KOPT-K1 (cell line): ENCODE measurements around the gene STRN4.

Experiments
- H3K27ac ChIP-seq: fragments of 200-600 bp; sonication (generic); 2 replicates; pipeline ENCODE4 v1.5.1; 2016; ENCODE audit warnings: antibody characterized with exemption, mild to moderate bottlenecking, low read depth, low read length; ENCODE audit not compliant: poor library complexity, severe bottlenecking
- H3K36me3 ChIP-seq: fragments of 200-600 bp; sonication (generic); 2 replicates; pipeline ENCODE4 v1.5.1; 2017; ENCODE audit warnings: antibody characterized with exemption, mild to moderate bottlenecking, low read length, moderate library complexity; ENCODE audit not compliant: insufficient read depth
- H3K9me3 ChIP-seq: fragments of 200-600 bp; sonication (generic); 2 replicates; pipeline ENCODE4 v1.5.1; 2017; ENCODE audit warnings: antibody characterized with exemption, low read length, mild to moderate bottlenecking; ENCODE audit not compliant: insufficient read depth, poor library complexity, severe bottlenecking

STRN4 gene

GRCh38 chr19:46746281-46747057, at the start of gene STRN4:
Gene STRN4 (minus strand): TSS chr19:46746450. CDS start chr19:46746430, 20 bp downstream.
- peaks cover 42% of the 10 kb centered on the region for H3K36me3 ChIP-seq
- H3K27ac ChIP-seq = peak within 1 kb of the TSS; percentile 89
- no peaks in the 10 kb centered on the region for H3K9me3 ChIP-seq

GRCh38 chr19:46791944-46792343, 45.7 kb upstream of the STRN4 start:
- Histone ChIP-seq H3K27ac (peak overlapping the region; percentile 64), H3K9me3 (no peaks in the 10 kb centered on the region), H3K36me3 (no peaks in the 10 kb centered on the region)

- Histone ChIP-seq H3K27ac (peak overlapping the region; percentile 93), H3K9me3 (no peaks in the 10 kb centered on the region), H3K36me3 (peaks cover 19% of the 10 kb centered on the region)
Observed at GRCh38 chr19:46789371-46789770, 43.1 kb upstream of the STRN4 start.

GRCh38 chr19:46788968-46789338, 42.7 kb upstream of the STRN4 start:
- Histone ChIP-seq H3K27ac (peak overlapping the region; percentile 93), H3K36me3 (peaks cover 23% of the 10 kb centered on the region), H3K9me3 (no peaks in the 10 kb centered on the region)

- Histone ChIP-seq H3K27ac (peak within 1 kb of the TSS; percentile 93), H3K9me3 (no peaks in the 10 kb centered on the region), H3K36me3 (peaks cover 28% of the 10 kb centered on the region)
Observed at GRCh38 chr19:46788262-46788967, 42.2 kb upstream of the STRN4 start, which contains the start of gene SLC1A5. Gene SLC1A5 (minus strand): TSS chr19:46788594. CDS start chr19:46787965, 629 bp downstream.

GRCh38 chr19:46787331-46788261, 41.3 kb upstream of the STRN4 start:
- no peaks in the 10 kb centered on the region for H3K9me3 ChIP-seq
- peaks cover 37% of the 10 kb centered on the region for H3K36me3 ChIP-seq

GRCh38 chr19:46787040-46787330, 40.7 kb upstream of the STRN4 start:
- peak overlapping the region; percentile 93 for H3K27ac ChIP-seq
- H3K36me3 ChIP-seq = peaks cover 43% of the 10 kb centered on the region

More at GRCh38 chr19:46787331-46788261, 41.3 kb upstream of the STRN4 start:
- peak overlapping the region; percentile 93 for H3K27ac ChIP-seq

GRCh38 chr19:46786236-46787039, 40.2 kb upstream of the STRN4 start:
- Histone ChIP-seq H3K27ac (peak overlapping the region; percentile 93), H3K9me3 (no peaks in the 10 kb centered on the region), H3K36me3 (peaks cover 48% of the 10 kb centered on the region)

More at GRCh38 chr19:46787040-46787330, 40.7 kb upstream of the STRN4 start:
- H3K9me3 ChIP-seq = no peaks in the 10 kb centered on the region

- Histone ChIP-seq H3K27ac (peak overlapping the region; percentile 93), H3K36me3 (peaks cover 54% of the 10 kb centered on the region), H3K9me3 (no peaks in the 10 kb centered on the region)
Observed at GRCh38 chr19:46785980-46786235, 39.7 kb upstream of the STRN4 start.

- H3K36me3 ChIP-seq = peaks cover 59% of the 10 kb centered on the region
- peak overlapping the region; percentile 93 for H3K27ac ChIP-seq
- H3K9me3 ChIP-seq = no peaks in the 10 kb centered on the region
Observed at GRCh38 chr19:46785054-46785979, 39.1 kb upstream of the STRN4 start.

- peak overlapping the region; percentile 93 for H3K27ac ChIP-seq
- peaks cover 68% of the 10 kb centered on the region for H3K36me3 ChIP-seq
- H3K9me3 ChIP-seq = no peaks in the 10 kb centered on the region
Observed at GRCh38 chr19:46784262-46785053, 38.2 kb upstream of the STRN4 start.

GRCh38 chr19:46783670-46784069, 37.4 kb upstream of the STRN4 start:
- peaks cover 76% of the 10 kb centered on the region for H3K36me3 ChIP-seq

More at GRCh38 chr19:46783670-46784069, 37.4 kb upstream of the STRN4 start:
- Histone ChIP-seq H3K27ac (peak overlapping the region; percentile 93), H3K9me3 (no peaks in the 10 kb centered on the region)
